ENCODE measurements around the gene PCAT6. TPM values are rescaled to one million over a fixed set of nuclear protein-coding genes. Genes with fewer than 3 reads are reported as not detected.

PCAT6 gene
- total and polyA plus RNA-seq, 2 donors (not counting 1 experiment from before 2014, with no cell fraction given) = 1.1 to 1.6 TPM

GRCh38 chr1:202844259-202844658, 33.5 kb downstream of the PCAT6 start:
- intact Hi-C loops (cut with micrococcal nuclease) = no loop called here
- Mint-ChIP-seq H3K27ac (no peak overlapping the region), H3K9me3 (ENCODE audit: insufficient read depth) (no peaks in the 10 kb centered on the region), H3K4me1 (peaks cover 13% of the 10 kb centered on the region), H3K4me3 (no peak overlapping the region), H3K27me3 (peaks cover 3% of the 10 kb centered on the region)
- no peak for DNase-seq
- Histone ChIP-seq H3K27me3 (replicated peaks in 1 of 4; ENCODE audit: control extremely low read depth in 1 of 4, control insufficient read depth in 3 of 4, insufficient read depth in 4 of 4, low read length in 3 of 4) (no peaks in the 10 kb centered on the region), H4K20me1 (ENCODE audit: control insufficient read depth, insufficient read depth, low read length, poor library complexity, severe bottlenecking) (no peaks in the 10 kb centered on the region), H3K36me3 (replicated peaks in 1 of 2; ENCODE audit: control extremely low read depth in 1 of 2, control insufficient read depth in 1 of 2, extremely low read depth in 1 of 2, insufficient read depth in 2 of 2, low read length in 1 of 2) (no peaks in the 10 kb centered on the region), H3K4me1 (ENCODE audit: control insufficient read depth in 2 of 2, insufficient read depth in 2 of 2, low read length in 2 of 2) (peaks cover 0 to 16% of the 10 kb centered on the region in 2 donors), H3K4me2 (replicated peaks; ENCODE audit: low read depth, low read length, poor library complexity, severe bottlenecking) (no peak overlapping the region), H2AFZ (ENCODE audit: insufficient read depth, low read depth, low read length, poor library complexity, severe bottlenecking) (no peak overlapping the region), H3K9me3 (ENCODE audit: control extremely low read depth in 1 of 3, control insufficient read depth in 2 of 3, insufficient read depth in 1 of 3, low read length in 2 of 3) (no peaks in the 10 kb centered on the region), H3K79me2 (ENCODE audit: control insufficient read depth, insufficient read depth, low read length) (no peaks in the 10 kb centered on the region), H3K9ac (ENCODE audit: low read length) (no peak overlapping the region), H3K27ac (ENCODE audit: low read length in 2 of 2) (no peak overlapping the region), H3K4me3 (ENCODE audit: control extremely low read depth in 1 of 5, extremely low read depth in 1 of 5, insufficient read depth in 1 of 5, low read depth in 2 of 5, low read length in 4 of 5) (no peak overlapping the region)
- TF ChIP-seq CTCF (IDR thresholded peaks at IDR 0.05) (no peak), EZH2 (IDR thresholded peaks at IDR 0.05; ENCODE audit: borderline replicate concordance, insufficient read depth, low read depth, low read length, poor library complexity, severe bottlenecking) (no peak)
- CTCF ChIA-PET = no interaction called here
- no peak for ATAC-seq (ENCODE audit: low read depth)
- WGBS (ENCODE audit: insufficient coverage) = no CpG with 5 or more reads among the region's 5 CpGs
- POLR2A ChIA-PET = no interaction called here

GRCh38 chr1:202844935-202845334, 34.2 kb downstream of the PCAT6 start:
- Histone ChIP-seq H3K9ac (ENCODE audit: low read length) (no peak overlapping the region), H4K20me1 (ENCODE audit: control insufficient read depth, insufficient read depth, low read length, poor library complexity, severe bottlenecking) (no peaks in the 10 kb centered on the region), H3K27ac (ENCODE audit: low read length in 2 of 2) (no peak overlapping the region), H3K79me2 (ENCODE audit: control insufficient read depth, insufficient read depth, low read length) (no peaks in the 10 kb centered on the region), H3K4me3 (ENCODE audit: control extremely low read depth in 1 of 5, extremely low read depth in 1 of 5, insufficient read depth in 1 of 5, low read depth in 2 of 5, low read length in 4 of 5) (no peak overlapping the region), H3K4me2 (replicated peaks; ENCODE audit: low read depth, low read length, poor library complexity, severe bottlenecking) (no peak overlapping the region), H3K36me3 (replicated peaks in 1 of 2; ENCODE audit: control extremely low read depth in 1 of 2, control insufficient read depth in 1 of 2, extremely low read depth in 1 of 2, insufficient read depth in 2 of 2, low read length in 1 of 2) (no peaks in the 10 kb centered on the region), H3K9me3 (ENCODE audit: control extremely low read depth in 1 of 3, control insufficient read depth in 2 of 3, insufficient read depth in 1 of 3, low read length in 2 of 3) (no peaks in the 10 kb centered on the region), H3K27me3 (replicated peaks in 1 of 4; ENCODE audit: control extremely low read depth in 1 of 4, control insufficient read depth in 3 of 4, insufficient read depth in 4 of 4, low read length in 3 of 4) (no peaks in the 10 kb centered on the region), H2AFZ (ENCODE audit: insufficient read depth, low read depth, low read length, poor library complexity, severe bottlenecking) (no peak overlapping the region), H3K4me1 (ENCODE audit: control insufficient read depth in 2 of 2, insufficient read depth in 2 of 2, low read length in 2 of 2) (peaks cover 0 to 13% of the 10 kb centered on the region in 2 donors)
- H3K4me1 Mint-ChIP-seq = peaks cover 15% of the 10 kb centered on the region
- no peak for TF ChIP-seq EZH2 (IDR thresholded peaks at IDR 0.05; ENCODE audit: borderline replicate concordance, insufficient read depth, low read depth, low read length, poor library complexity, severe bottlenecking)
- no peak for TF ChIP-seq CTCF (IDR thresholded peaks at IDR 0.05)
- WGBS (ENCODE audit: insufficient coverage) = 98% methylated on average over 6 of the region's 6 CpGs
- intact Hi-C loops (cut with micrococcal nuclease) = no loop called here
- ChIA-PET POLR2A (interaction anchor here (0.6 kb wide), 1 partner anchor 29 kb away, joined by 4 read pairs; no protein-coding TSS in a partner anchor), CTCF (interaction anchor here (0.8 kb wide), 1 partner anchor 1853 kb away, joined by 3 read pairs; no protein-coding TSS in a partner anchor)
- H3K4me3 Mint-ChIP-seq = no peak overlapping the region
- DNase-seq = no peak
- no peaks in the 10 kb centered on the region for H3K9me3 Mint-ChIP-seq (ENCODE audit: insufficient read depth)
- ATAC-seq (ENCODE audit: low read depth) = no peak
- H3K27me3 Mint-ChIP-seq = peaks cover 3% of the 10 kb centered on the region
- H3K27ac Mint-ChIP-seq = no peak overlapping the region
